Lower lobe of right lung (tissue), 2 donors: Measurements from ENCODE around the gene WWTR1. TPM values are rescaled to one million over a fixed set of nuclear protein-coding genes. Genes with fewer than 3 reads are reported as not detected.
A peak's percentile ranks its signal among the peaks of the same experiment; 100 is the strongest.

Experiments used
- ATAC-seq, 2 donors: fragments of 200-7000 bp; cut with Tn5 transposase; one replicate each; pipeline ENCODE4 v1.9.1; 2020 to 2022; ENCODE audit warnings: mild to moderate bottlenecking in 2 of 2, moderate library complexity in 2 of 2
- DNase-seq: peaks from one replicate; pipeline ENCODE4 v3.0.0-alpha.2; 2020
- H3K27ac ChIP-seq: fragments of 200-600 bp; one replicate; pipeline ENCODE4 v1.8.0; 2022
- H3K27me3 ChIP-seq: fragments of 200-600 bp; one replicate; pipeline ENCODE4 v1.8.0; 2022; ENCODE audit warnings: low read depth
- H3K36me3 ChIP-seq: fragments of 200-600 bp; one replicate; pipeline ENCODE4 v1.8.0; 2022; ENCODE audit warnings: mild to moderate bottlenecking
- H3K4me1 ChIP-seq: fragments of 200-600 bp; one replicate; pipeline ENCODE4 v1.8.0; 2022
- H3K4me3 ChIP-seq: fragments of 200-600 bp; one replicate; pipeline ENCODE4 v1.8.0; 2022; ENCODE audit warnings: mild to moderate bottlenecking
- H3K9me3 ChIP-seq: fragments of 200-600 bp; one replicate; pipeline ENCODE4 v1.8.0; 2022
- CTCF ChIP-seq: fragments of 200-600 bp; IDR thresholded peaks from one replicate; pipeline ENCODE4 v1.8.0; 2022; ENCODE audit warnings: antibody characterized with exemption, mild to moderate bottlenecking
- intact Hi-C: fragments of 100-400 bp; cut with DNase I; formaldehyde crosslinking; loops from one replicate; pipeline ENCODE4 v1.11.0; 2022
- total RNA-seq: library from RNA; stranded (reverse); fragmentation: NEBNext Ultra II Directional; extraction: Animal tissue kit (Norgen Biotek cat#: 25700); gene quantifications from one replicate; pipeline ENCODE4 v1.2.1, GENCODE V29; 2021
- donor health status: DM: no; HTN: yes; CAD: no; lungs with severe emphysema.

The WWTR1 gene
- total RNA-seq, 1 donor from 2014 or later = 89.5 TPM

GRCh38 chr3:149702691-149703441 lies 45.0 kb upstream of the WWTR1 start:
- no peak for ATAC-seq
- no peaks in the 10 kb centered on the region for H3K36me3 ChIP-seq
- no peak for DNase-seq

GRCh38 chr3:149701977-149702350 lies 44.1 kb upstream of the WWTR1 start:
- DNase-seq (no peak), ATAC-seq (no peak)
- no peak for TF ChIP-seq CTCF
- no peaks in the 10 kb centered on the region for H3K36me3 ChIP-seq
- intact Hi-C loops = no loop called here
- H3K4me1 ChIP-seq = no peaks in the 10 kb centered on the region
- no peaks in the 10 kb centered on the region for H3K27me3 ChIP-seq
- H3K4me3 ChIP-seq = no peak overlapping the region
- no peak overlapping the region for H3K27ac ChIP-seq
- H3K9me3 ChIP-seq = peaks cover 8% of the 10 kb centered on the region

More at GRCh38 chr3:149702691-149703441, 45.0 kb upstream of the WWTR1 start:
- H3K4me1 ChIP-seq = no peaks in the 10 kb centered on the region
- no peak overlapping the region for H3K4me3 ChIP-seq
- H3K27ac ChIP-seq = no peak overlapping the region
- peaks cover 8% of the 10 kb centered on the region for H3K9me3 ChIP-seq
- H3K27me3 ChIP-seq = no peaks in the 10 kb centered on the region
- intact Hi-C loops = no loop called here
- TF ChIP-seq CTCF = no peak

GRCh38 chr3:149701206-149701976 lies 43.6 kb upstream of the WWTR1 start:
- no peak for DNase-seq
- TF ChIP-seq CTCF = no peak
- H3K36me3 ChIP-seq = no peaks in the 10 kb centered on the region
- no peak for ATAC-seq
- intact Hi-C loops = no loop called here
- no peaks in the 10 kb centered on the region for H3K27me3 ChIP-seq
- H3K9me3 ChIP-seq = peaks cover 8% of the 10 kb centered on the region
- no peaks in the 10 kb centered on the region for H3K4me1 ChIP-seq
- no peak overlapping the region for H3K27ac ChIP-seq
- H3K4me3 ChIP-seq = no peak overlapping the region

- no peaks in the 10 kb centered on the region for H3K36me3 ChIP-seq
- no peaks in the 10 kb centered on the region for H3K4me1 ChIP-seq
- H3K27me3 ChIP-seq = no peaks in the 10 kb centered on the region
- TF ChIP-seq CTCF = no peak
- DNase-seq (no peak), ATAC-seq (peak; percentile 75 to 86)
- no peaks in the 10 kb centered on the region for H3K9me3 ChIP-seq
- no peak overlapping the region for H3K27ac ChIP-seq
- intact Hi-C loops = no loop called here
- H3K4me3 ChIP-seq = no peak overlapping the region
Observed at GRCh38 chr3:149688122-149688757, 30.4 kb upstream of the WWTR1 start.

GRCh38 chr3:149686996-149687395 lies 29.2 kb upstream of the WWTR1 start:
- no peak overlapping the region for H3K4me3 ChIP-seq
- DNase-seq (no peak), ATAC-seq (no peak)
- H3K9me3 ChIP-seq = no peaks in the 10 kb centered on the region
- no peaks in the 10 kb centered on the region for H3K27me3 ChIP-seq
- no peaks in the 10 kb centered on the region for H3K4me1 ChIP-seq
- no peak for TF ChIP-seq CTCF
- intact Hi-C loops = no loop called here
- H3K27ac ChIP-seq = no peak overlapping the region
- no peaks in the 10 kb centered on the region for H3K36me3 ChIP-seq
